K562 (cell line): ENCODE measurements around the gene PGM3. TPM values are rescaled to one million over a fixed set of nuclear protein-coding genes. Genes with fewer than 3 reads are reported as not detected.

Source experiments
- DACH1 ChIP-seq: fragments of 450-650 bp; IDR thresholded peaks from 2 replicates; pipeline ENCODE4 v1.6.1; 2018; ENCODE audit not compliant: partially characterized antibody
- GTF2A2 ChIP-seq: IDR thresholded peaks from 2 replicates; pipeline ENCODE4 v1.6.1; 2016; ENCODE audit warnings: mild to moderate bottlenecking, missing genetic modification characterization, missing compliant biosample characterization
- KAT8 ChIP-seq: fragments of 450-650 bp; IDR thresholded peaks from 2 replicates; pipeline ENCODE4 v1.6.1; 2016; ENCODE audit warnings: low read depth, mild to moderate bottlenecking
- NCOR1 ChIP-seq: fragments of 450-650 bp; IDR thresholded peaks from 2 replicates; pipeline ENCODE4 v1.6.1; 2016; ENCODE audit warnings: mild to moderate bottlenecking, moderate library complexity
- NR2C1 ChIP-seq, 2 experiments: fragments of 450-650 bp; IDR thresholded peaks; 2 replicates each; pipeline ENCODE4 v1.6.1; 2017; ENCODE audit warnings: mild to moderate bottlenecking in 2 of 2, antibody characterized with exemption in 1 of 2, inconsistent platforms in 1 of 2, missing compliant biosample characterization in 1 of 2, missing genetic modification characterization in 1 of 2
- SIX5 ChIP-seq, 2 experiments: IDR thresholded peaks; 2 replicates each; pipeline ENCODE4 v1.6.1; 2011; ENCODE audit warnings: low read length in 2 of 2, borderline replicate concordance in 1 of 2, low read depth in 1 of 2, mild to moderate bottlenecking in 1 of 2, moderate library complexity in 1 of 2; ENCODE audit not compliant: insufficient read depth in 1 of 2
- TGIF2 ChIP-seq: sonication (generic); formaldehyde crosslinking; IDR thresholded peaks from 2 replicates; pipeline ENCODE4 v1.8.1; 2022; ENCODE audit warnings: mild to moderate bottlenecking, missing genetic modification reagents, moderate library complexity
- ZNF408 ChIP-seq: fragments of 250-450 bp; sonication (Bioruptor Pico); IDR thresholded peaks from 2 replicates; pipeline ENCODE4 v1.4.0; 2020; ENCODE audit warnings: low read depth, mild to moderate bottlenecking, moderate library complexity
- polyA plus RNA-seq, 8 experiments: library from polyadenylated mRNA; depleted of rRNA in 4 of 8; stranded (reverse) in 5 of 8; unstranded in 3 of 8; fragments of >200 nt; fragmentation: Nextera tagmentation in 2 of 8; fragmentation: Illumina TruSeq in 1 of 8; extraction: Ambion mirVana in 2 of 8; extraction: Trizol in 1 of 8; gene quantifications; 2 replicates each; pipeline versions ENCODE4 v1.2.1 to v1.2.3, GENCODE V29; 2011 to 2014; ENCODE audit warnings: inconsistent platforms in 1 of 8, missing spikeins in 1 of 8
- total RNA-seq, 7 experiments: library from RNA; depleted of rRNA in 6 of 7; stranded (reverse); fragments of >200 nt in 6 of 7; fragmentation: Illumina TruSeq in 2 of 7; extraction: Trizol in 2 of 7; gene quantifications; 2 replicates each; pipeline versions ENCODE4 v1.2.1 to v1.2.3, GENCODE V29; 2011 to 2021; ENCODE audit warnings: low replicate concordance in 1 of 7
- TF ChIP-seq, protein P1 (sequence below): fragments of 250-450 bp; sonication (Bioruptor Pico); IDR thresholded peaks from 2 replicates; pipeline ENCODE4 v1.4.0; 2020; ENCODE audit warnings: mild to moderate bottlenecking, moderate library complexity
- TF ChIP-seq, protein P2 (sequence below): sonication (generic); formaldehyde crosslinking; IDR thresholded peaks from 2 replicates; pipeline ENCODE4 v1.8.0; 2022; ENCODE audit warnings: mild to moderate bottlenecking, missing genetic modification reagents
- TF ChIP-seq, protein P3 (sequence below): fragments of 250-450 bp; sonication (Bioruptor Pico); IDR thresholded peaks from 2 replicates; pipeline ENCODE4 v1.8.0; 2022; ENCODE audit warnings: inconsistent platforms, mild to moderate bottlenecking, moderate library complexity, borderline replicate concordance

Gene PGM3
- total and polyA plus RNA-seq, 9 of the 15 experiments (the other 6 are each of a cell fraction or from before 2014, with no cell fraction given), result 19.1 to 107 (median 50.5) TPM

DNA sequence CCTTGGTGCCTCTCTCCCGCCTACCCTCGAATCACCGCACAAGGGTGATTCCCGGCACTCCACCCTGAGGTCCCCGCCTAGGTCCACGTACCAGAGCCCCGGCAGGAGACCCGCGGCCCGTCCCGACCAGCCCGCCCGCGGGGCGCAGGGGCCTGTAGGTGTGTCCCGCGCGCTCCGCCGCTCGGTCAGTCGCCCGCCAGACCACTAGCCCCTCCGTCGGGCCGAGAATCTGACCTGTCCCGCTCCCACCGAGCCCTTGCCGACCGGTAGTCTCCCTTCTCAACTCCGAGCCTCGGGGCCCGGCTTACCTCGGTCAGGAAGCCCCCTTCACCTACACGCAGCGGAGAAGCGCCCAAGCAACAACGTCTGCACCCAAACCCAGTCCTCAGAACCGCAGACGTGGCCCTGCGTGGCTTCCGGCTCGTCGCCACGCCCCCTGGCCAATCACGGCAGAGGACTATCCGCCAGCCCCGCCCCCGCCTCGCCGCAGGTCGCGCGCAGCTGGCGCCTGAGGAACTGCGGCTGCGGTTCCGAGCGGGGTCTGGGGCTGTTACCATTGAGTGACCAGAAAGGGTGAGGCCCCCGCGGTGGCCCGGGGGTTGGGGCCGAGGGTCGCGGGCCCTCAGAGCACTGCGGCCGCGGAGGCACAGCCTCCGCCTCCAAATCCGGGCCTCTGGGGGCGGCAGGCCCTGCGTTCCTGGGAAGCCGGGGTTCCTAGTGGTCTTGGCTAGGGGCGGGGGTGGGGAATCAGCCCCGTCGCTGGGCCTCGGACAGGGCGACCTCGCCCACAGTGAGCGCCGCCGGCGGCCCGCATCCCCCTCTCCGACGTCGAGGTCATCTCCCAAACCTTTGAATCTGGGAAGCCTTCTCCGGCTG lies at the start of gene PGM3, which contains the start of gene RWDD2A (continued):
- no peak; the same call in 1 of the 2 replicates for TF ChIP-seq NCOR1
- TF ChIP-seq SIX5 (IDR thresholded peaks at IDR 0.05; ENCODE audit: borderline replicate concordance in 1 of 2, insufficient read depth in 1 of 2, low read depth in 1 of 2, low read length in 2 of 2), result no peak
- 0 out of 2 replicates have a peak, but pooled peaks have one; percentile 44 for TF ChIP-seq TGIF2 (CRISPR knock-in tag)
- peak; percentile 33 for TF ChIP-seq DACH1
- TF ChIP-seq GTF2A2, result no peak
- TF ChIP-seq NR2C1 (IDR thresholded peaks at IDR 0.05), result no peak
- TF ChIP-seq NR2C1 (tag; IDR thresholded peaks at IDR 0.05), result no peak
- TF ChIP-seq, protein P1, sequence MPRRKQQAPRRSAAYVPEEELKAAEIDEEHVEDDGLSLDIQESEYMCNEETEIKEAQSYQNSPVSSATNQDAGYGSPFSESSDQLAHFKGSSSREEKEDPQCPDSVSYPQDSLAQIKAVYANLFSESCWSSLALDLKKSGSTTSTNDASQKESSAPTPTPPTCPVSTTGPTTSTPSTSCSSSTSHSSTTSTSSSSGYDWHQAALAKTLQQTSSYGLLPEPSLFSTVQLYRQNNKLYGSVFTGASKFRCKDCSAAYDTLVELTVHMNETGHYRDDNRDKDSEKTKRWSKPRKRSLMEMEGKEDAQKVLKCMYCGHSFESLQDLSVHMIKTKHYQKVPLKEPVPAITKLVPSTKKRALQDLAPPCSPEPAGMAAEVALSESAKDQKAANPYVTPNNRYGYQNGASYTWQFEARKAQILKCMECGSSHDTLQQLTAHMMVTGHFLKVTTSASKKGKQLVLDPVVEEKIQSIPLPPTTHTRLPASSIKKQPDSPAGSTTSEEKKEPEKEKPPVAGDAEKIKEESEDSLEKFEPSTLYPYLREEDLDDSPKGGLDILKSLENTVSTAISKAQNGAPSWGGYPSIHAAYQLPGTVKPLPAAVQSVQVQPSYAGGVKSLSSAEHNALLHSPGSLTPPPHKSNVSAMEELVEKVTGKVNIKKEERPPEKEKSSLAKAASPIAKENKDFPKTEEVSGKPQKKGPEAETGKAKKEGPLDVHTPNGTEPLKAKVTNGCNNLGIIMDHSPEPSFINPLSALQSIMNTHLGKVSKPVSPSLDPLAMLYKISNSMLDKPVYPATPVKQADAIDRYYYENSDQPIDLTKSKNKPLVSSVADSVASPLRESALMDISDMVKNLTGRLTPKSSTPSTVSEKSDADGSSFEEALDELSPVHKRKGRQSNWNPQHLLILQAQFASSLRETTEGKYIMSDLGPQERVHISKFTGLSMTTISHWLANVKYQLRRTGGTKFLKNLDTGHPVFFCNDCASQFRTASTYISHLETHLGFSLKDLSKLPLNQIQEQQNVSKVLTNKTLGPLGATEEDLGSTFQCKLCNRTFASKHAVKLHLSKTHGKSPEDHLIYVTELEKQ (CRISPR knock-in tag), result no peak
- TF ChIP-seq, protein P2, sequence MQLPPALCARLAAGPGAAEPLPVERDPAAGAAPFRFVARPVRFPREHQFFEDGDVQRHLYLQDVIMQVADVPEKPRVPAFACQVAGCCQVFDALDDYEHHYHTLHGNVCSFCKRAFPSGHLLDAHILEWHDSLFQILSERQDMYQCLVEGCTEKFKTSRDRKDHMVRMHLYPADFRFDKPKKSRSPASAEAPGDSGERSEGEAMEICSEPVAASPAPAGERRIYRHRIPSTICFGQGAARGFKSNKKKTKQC, result no peak
- TF ChIP-seq KAT8, result no peak
- TF ChIP-seq, protein P3, sequence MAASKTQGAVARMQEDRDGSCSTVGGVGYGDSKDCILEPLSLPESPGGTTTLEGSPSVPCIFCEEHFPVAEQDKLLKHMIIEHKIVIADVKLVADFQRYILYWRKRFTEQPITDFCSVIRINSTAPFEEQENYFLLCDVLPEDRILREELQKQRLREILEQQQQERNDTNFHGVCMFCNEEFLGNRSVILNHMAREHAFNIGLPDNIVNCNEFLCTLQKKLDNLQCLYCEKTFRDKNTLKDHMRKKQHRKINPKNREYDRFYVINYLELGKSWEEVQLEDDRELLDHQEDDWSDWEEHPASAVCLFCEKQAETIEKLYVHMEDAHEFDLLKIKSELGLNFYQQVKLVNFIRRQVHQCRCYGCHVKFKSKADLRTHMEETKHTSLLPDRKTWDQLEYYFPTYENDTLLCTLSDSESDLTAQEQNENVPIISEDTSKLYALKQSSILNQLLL, result no peak
- no peak for TF ChIP-seq ZNF408 (CRISPR knock-in tag)
